ENCODE measurements around the gene ALDH3B1. TPM values are rescaled to one million over a fixed set of nuclear protein-coding genes. Genes with fewer than 3 reads are reported as not detected.

ALDH3B1 gene
- total and polyA plus RNA-seq, 9 of the 15 experiments (the other 6 are each of a cell fraction or from before 2014, with no cell fraction given) = 0.01 to 0.35 (median 0.07) TPM; not detected in 2

- TF ChIP-seq CTCF (IDR thresholded peaks at IDR 0.05 in 2 of 3, conservative IDR thresholded peaks at IDR 0.05 in 1 of 3; ENCODE audit: insufficient read depth in 2 of 3, low read depth in 1 of 3, low read length in 3 of 3) (no peak), MTF1 (CRISPR knock-in tag; IDR thresholded peaks at IDR 0.05; ENCODE audit: borderline replicate concordance) (no peak), ZNF24 (IDR thresholded peaks at IDR 0.05) (no peak), TOE1 (IDR thresholded peaks at IDR 0.05; ENCODE audit: borderline replicate concordance) (no peak), TOE1 (CRISPR knock-in tag; IDR thresholded peaks at IDR 0.05; ENCODE audit: borderline replicate concordance, low read depth) (no peak), ZNF766 (CRISPR knock-in tag; conservative IDR thresholded peaks at IDR 0.05) (peak; percentile 53; the same call in 1 of the 2 replicates)
These were observed 1.2 kb downstream of the ALDH3B1 start (continued) for GRCh38 chr11:68011051-68011943.

Measured in K562 (cell line).